GM19025 (cell line): ENCODE results near the gene MAP3K14.
"Not testable (repeated sequence)": the region's sequence is repeated elsewhere in the genome, so short reads cannot be mapped to it uniquely, and the experiment has no call there.

Source experiments
- ATAC-seq: cut with Tn5 transposase; IDR thresholded peaks from one replicate; pipeline ENCODE4 v1.9.1; 2021; ENCODE audit warnings: mild to moderate bottlenecking, low read depth, moderate library complexity; ENCODE audit not compliant: unreplicated experiment

Gene MAP3K14

DNA sequence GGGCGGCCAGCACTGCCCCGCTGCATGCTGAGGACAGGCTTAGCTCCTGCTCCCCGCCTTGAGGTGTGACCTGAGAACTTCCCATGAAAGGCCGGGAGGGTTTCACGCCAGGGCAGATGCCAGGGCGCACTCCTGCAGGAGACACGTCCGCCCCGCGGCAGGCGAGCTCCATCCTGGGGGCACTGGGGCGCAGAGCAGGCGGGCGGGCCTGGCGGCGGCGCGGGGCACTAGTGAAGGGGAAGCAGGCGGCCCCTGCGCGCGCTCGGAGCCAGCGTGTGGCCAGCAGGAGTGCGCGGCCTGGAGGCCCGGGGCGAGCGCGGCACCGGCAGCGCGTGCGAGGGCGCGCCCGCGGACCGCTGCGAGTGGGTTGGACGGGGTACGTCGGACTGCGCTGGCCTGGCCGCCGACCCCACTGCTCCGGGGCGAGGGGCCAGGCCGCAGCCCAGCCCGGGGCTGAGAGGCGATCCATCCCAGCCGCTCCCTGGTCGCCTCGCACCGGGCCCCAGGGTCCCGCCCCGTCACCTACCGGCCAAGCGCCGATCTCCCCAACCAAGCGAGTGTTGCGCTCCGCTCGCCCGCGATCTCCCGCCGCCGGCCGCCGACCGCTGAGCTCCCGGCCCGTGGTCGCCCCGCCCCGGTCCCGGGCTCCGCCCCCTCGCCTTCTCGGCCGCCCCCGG is at the start of gene MAP3K14:
Gene MAP3K14, minus strand, starts transcription at position 587 of the 677 bp plus-strand sequence. CDS start 26,275 bp downstream, outside the sequence.
- peak; percentile 11 for ATAC-seq

DNA sequence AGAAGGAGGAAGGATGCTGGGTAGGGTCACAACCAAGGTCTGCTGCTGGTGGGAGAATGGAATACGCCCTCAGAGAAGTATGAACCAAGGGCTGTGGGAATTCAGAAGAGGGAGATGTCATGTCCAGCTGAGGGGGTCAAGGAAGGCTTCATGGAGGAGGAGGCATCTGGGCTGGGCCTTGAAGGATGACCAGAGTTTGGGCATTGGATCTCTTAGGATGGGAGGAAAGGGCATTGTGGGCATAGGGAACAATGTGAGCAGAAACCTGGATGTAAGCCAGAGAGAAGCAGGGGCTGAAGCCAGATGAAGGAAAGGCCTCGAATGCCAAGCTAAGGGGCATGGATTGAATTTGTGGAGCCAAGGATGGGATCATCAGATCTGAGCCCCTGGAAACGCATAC is 49.2 kb upstream of the MAP3K14 start:
- ATAC-seq, result no peak

DNA sequence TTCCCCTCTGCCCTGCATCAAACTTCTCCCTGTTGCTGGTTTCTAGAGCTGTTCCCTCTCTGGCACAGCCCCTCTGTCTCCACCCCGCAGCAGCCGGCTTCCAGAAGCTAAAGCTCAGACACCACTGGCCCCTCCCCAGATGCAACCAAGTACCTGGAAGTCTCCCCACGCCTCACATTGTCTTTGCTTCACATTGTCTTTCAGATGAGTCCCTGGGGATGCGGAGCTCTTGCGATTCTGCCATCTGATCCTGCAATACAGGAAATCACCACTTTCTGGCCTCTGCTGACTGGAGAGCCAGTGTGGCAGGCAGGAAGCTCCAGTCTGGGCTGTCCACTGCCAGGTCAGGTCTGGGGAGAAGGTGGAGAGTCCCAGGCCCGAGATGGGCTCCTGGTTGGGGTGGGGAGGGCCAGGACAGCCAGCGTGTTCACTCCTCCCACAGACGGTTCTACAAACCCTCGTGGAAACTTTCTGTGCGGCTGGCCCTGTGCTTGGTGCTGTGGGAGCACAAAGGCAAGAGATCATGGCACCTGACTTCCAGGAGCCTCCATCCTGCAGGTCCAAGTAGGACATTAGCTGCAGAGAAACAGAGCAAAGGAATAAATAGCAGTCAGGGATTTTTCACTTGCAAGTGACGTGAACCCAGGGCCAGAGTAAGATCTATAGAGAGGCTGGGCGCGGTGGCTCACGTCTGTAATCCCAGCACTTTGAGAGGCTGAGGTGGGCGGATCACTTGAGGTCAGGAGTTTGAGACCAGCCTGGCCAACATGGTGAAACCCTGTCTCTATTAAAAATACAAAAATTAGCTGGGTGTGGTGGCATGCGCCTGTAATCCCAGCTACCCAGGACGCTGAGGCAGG is 47.9 kb upstream of the MAP3K14 start:
- ATAC-seq, result no peak

DNA sequence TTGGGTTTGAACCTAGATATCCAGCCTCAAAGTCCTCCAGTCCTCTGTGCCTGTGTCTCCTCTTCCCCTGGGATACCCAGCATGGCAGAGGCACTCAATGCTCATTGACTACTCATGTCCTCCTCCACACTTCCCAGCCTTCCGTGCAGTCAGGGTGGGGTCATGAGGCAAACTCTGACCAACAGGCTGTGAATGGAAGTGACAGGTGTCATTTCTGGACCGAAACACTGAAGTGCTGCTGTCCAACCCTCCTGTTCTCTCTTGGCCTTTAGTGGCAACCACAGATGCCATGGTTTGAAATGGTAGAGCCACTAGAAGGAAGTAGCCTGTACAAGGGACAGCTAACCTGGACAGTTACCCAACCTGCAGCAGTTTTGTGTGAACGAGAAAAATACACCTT is 46.7 kb upstream of the MAP3K14 start:
- ATAC-seq, result no peak

DNA sequence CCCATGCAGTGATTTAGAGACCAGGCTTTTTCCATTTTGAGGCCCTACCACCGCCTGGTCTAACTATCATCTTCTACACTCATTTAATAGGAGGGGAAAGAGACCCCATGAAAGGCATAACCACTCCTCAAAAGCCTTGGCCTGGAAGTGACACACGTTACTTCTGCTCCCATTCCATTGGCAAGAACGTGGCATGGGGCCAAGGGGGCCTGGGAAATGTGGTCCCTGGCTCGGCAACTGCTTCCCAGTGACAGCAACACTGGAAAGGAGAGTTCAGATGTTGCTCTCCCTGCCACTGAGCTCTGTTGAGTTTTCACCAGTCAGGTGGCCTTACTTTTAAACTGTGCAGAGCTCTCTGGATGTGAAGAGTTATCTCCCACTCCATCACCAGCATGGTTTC is 45.2 kb upstream of the MAP3K14 start:
- no peak for ATAC-seq

DNA sequence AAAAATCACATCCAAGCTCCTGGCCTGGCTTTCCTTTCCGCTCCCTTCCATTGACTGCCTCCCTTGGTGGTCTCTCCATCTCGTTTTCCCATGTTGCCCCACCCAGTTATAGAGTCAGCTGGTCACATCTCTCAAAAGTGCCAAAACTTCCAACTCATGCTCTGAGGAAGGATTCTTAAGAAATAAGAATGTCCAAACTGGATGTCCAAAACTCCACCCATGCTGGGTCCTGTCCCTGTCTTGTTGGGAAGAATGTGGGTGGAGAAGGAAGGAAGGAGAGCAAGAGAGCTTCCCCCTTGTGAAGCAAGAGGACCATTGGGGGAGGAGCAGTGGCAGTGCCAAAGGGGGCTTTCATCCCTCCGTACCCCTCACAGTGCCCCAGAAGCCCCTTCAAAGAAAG is 44.6 kb upstream of the MAP3K14 start:
- ATAC-seq, result no peak

DNA sequence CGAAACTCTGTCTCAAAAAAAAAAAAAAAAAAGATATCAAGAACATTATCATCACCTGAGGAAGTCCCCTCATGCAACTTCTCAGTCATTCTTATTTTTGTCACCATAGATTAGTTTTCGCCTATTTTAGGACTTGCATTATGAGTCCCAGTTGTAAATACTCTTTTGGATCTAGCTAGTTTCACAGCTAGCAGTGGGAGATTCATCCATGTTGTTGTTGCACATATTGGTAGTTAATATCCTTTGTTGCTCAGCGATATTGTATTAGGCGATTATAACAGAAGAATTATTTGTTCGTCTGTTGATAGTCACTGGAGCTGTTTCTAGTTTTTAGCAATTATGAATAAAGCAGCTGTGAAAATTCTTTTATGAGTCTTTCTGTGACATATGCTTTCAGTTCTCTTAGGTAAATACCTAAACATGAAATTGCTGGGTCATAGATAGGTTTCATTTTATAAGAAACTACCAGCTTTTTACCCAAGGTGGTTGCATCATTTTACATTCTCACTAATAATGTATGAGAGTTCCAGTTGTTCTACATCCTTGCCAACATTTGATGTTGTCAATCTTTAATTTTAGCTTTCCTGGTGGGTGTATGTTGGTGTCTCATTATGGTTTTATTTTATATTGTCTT is 40.7 kb upstream of the MAP3K14 start:
- no peak for ATAC-seq

DNA sequence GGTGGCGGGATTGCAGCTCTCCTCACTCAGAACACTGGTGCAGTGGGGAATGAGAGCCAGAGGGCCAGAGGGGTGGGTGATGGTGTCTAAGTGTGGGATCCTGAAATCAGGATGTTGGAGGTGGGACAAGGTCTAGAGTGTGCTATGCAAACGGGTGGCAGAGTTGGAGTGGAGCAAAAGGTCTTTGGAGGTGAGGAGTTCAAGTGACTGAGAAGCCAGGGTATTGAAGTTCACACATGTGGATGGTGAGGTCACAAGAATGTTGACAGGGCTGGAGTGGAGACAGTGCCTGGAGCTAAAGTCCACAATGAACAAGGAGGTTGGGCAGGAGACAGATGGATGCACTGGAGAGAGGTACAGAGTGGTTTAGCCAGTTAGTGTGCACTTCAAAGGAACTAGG is 38.3 kb upstream of the MAP3K14 start:
- no peak for ATAC-seq

DNA sequence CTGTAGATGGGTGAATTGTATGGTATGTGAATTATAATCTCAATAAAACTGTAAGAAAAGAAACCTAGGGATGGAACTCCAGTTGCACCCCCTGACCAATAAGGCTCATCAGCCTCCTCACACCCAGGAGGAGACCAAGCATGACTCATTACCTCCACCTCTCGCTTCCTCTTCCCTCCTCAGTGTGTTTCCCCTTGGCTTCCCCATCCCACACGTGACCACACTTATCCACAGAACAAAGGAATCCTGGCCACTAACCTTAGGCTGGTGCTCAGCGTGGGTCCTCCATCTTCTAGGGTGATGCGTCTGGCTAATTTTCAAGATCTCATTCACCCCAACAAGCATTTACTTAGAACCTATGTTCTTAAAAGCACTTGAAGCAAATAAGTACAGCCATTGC is 36.2 kb upstream of the MAP3K14 start:
- no peak for ATAC-seq

DNA sequence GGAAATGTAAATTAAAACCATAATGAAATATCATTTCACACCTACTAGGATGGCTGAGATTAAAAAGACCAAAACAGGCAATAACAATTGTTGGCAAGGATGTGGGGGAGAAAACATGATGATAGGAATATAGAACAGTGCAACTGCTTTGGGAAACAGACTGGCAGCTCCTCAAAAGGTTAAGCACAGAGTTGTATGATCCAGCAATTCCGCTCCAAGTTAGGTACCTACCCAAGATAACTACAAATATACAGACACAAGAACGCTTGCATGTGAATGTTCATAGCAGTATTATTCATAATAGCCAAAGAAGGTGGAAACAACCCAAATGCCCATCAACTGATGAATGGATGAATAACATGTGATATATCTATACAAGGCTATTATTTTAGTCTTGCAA is 35.0 kb upstream of the MAP3K14 start:
- ATAC-seq, result no peak

DNA sequence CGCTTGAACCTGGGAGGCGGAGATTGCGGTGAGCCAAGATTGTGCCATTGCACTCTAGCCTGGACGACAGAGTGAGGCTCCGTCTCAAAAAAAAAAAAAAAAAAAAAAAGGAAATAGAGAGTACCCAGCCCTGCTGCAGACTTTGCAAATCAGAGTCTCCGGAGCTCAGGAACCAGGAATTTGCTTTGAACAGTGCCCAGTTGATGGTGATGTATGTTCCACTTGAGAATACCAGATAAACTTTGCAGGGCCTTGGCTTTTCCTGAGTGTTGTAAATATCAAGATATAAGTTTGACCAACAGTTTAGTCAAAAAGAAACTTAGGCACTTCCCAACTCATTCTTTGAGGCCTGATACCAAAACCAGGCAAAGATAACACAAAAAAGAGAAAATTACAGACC is 30.6 kb upstream of the MAP3K14 start:
- no peak for ATAC-seq

DNA sequence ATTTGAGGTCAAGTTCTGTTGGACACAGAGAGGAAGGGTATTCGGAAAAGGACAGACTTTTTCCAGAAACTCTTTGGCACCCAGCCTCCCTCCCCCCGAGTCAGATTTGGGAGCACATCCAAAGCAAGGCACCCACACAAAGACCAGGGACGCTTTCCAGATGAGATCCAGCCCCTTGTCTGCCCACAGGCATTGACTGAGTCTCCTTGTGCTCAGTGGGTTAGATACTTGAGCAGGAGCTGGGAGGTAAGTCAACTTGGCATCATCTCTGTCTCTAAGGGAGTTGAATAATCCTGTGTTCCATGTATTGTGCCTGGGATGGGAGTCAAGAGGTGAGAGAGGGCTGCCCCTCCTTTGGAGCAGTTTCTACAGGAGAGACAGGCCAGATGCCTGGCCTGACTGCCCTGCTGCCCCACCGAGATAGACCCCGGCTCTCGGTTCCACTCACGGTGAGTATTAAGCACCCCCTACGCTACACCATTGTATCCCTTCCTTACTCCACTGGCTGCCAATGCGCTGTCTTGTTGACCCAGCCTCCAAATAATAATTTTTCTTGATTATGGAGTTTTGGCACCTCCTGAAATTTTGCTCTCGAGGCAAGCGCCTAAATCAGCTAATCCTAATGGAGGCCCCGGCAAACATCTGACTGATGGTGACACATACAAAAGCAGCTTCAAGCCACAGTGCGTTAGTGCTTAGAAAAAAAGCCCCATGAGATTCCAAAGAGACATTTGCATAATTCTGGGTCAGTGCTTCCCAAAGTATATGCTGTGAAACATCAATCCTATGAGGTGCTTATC is 29.6 kb upstream of the MAP3K14 start:
- ATAC-seq, result no peak

DNA sequence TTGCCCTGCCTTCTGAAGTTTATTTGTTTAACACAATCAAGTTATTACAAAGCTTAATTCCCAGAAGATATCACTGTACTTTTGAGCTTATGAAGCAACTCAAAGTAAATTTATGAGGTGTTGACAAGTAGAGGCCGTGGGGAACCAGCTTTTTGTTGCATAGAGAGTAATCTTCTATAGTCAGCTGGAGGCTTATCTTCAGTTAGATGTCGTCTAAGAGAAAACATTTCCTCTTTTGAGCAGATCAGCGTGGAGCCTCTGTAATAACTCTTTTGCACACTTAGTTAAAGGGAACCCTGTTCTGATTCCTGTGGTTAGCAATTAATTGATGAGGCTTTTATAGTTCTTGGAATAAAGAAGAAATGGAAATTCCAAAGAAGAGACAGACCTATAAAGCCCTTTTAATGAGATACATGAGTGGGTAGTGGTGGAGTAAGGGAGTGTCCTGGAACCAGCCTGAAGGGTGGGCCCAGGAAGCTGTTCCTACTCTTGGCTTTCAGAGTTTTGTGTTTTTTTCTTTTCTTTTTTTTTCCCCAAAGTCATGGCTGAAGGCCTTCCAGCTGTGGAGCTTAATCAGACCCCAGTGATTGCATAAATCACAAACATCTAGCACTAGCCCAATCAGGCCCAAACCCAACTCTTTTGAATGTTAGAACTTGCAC is 28.9 kb upstream of the MAP3K14 start:
- ATAC-seq, result no peak

DNA sequence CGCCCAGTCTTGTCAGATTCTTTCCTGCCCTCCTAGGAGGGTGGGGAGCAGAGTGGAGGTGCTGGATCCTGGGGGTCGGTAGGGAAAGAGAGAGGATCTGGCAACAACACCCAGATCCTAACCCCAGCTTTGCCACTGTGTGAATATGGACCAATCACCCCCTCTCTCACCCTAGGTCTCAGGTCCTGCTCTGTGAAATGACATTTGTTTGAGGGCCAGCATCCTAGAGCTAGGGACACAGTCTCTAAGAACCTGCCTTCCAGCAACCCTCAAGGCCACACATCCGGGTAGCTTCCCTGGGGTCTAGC is 28.4 kb upstream of the MAP3K14 start:
- no peak for ATAC-seq

DNA sequence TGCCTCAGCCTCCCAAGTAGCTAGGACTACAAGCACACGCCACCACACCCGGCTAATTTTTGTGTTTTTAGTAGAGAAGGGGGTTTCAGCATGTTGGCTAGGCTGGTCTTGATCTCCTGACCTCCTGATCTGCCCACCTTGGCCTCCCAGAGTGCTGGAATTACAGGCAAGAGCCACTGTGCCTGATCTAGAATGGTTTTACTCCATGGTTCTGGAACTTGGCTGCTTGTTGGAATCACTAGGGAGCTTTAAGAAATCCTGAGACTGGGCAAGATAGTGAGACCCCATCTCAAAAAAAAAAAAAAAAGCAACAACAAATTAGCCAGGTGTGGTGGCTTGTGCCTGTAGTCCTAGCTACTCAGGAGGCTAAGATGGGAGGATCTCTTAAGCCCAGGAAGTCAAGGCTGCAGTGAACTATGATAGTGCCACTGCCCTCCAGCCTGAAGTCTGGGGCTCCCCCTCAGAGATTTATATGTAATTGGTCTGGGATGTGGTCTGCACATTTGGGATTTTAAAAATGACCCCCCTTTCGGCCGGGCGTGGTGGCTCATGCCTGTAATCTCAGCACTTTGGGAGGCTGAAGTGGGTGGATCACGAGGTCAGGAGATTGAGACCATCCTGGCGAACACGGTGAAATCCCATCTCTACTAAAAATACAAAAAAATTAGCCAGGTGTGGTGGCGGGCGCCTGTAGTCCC is 27.3 kb upstream of the MAP3K14 start:
- not testable (repeated sequence) for ATAC-seq

DNA sequence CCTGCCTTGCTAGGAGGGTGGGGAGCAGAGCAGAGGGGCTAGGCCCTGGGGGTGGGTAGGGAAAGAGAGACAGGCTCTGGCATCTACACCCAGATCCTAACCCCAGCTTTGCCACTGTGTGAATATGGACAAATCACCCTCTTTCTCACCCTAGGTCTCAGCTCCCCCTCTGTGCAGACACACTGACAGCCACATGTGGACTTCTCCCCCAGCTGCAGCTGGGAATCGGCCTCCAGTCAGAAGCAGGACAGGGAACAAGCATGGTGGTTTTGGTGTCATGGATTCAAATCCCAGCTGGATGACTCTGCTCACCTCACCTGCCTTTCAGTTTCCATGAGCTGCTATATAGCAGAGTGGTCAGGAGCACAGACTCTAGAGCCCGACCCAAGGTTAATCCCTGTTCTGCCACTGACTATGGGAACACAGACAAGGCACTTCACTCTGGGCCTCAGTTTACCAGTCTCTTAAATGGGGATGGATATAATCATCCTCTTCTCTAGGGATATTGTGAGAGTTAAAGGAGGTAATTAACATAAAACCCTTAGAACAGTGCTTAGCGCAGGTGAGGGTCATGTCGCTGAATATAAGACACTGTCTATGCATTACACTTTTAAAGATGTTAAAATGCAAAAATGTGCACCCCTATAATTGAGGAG is 26.2 kb upstream of the MAP3K14 start:
- no peak for ATAC-seq

DNA sequence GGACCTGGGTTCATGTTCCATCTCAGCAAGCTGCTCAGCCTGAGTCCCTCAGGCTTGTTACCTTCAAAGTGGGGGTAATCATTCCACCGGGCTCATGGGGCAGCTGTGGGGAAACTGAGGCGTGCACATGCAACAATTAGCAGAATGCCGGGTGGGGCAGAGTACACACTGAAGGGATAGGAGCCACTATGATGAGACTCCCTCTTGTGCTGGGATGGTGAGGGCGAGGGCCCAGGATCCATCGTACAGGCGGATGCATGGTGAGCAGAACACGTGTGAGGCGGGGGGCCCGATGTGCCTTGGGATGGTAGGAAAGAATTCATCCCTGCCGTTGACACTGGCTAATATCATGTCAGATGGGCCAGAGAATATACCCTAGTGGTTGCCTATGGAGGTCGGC is 25.5 kb upstream of the MAP3K14 start:
- ATAC-seq, result no peak

DNA sequence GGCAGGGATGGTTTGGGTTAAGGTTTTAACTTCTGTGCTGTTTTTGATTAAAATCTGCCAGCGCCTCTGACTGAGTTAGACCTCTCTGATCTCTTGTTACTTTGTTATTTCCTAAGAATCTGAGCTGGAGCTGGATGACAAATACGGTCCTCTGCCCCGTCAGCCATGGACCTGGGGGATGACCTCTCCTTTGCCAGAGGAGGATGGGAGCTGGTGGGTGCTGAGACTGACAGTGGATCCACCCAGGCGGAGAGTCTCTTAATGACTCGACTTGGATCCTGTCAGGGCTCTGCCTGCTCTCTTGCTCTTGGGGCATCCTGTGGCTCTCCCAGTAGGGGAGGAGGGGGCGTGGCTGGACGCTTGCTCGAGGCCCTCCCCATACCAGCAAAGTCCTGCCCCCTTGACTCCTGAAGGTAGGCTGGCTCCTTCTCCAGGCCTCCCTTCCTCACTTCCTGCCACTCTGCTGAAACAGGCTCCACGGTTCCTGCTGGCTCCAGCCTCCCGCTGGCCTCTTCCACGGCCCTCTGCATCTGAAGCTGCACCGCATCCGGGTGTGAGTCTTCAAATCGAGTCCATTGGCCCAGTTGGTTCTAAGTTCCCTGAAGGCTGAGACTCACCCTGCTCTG is 24.8 kb upstream of the MAP3K14 start:
- ATAC-seq, result no peak
